ENCODE measurements around the gene RYR1. TPM values are rescaled to one million over a fixed set of nuclear protein-coding genes. Genes with fewer than 3 reads are reported as not detected.

RYR1 gene
- total RNA-seq, 1 donor from 2014 or later, result 2.4 TPM

GRCh38 chr19:38634757-38635482 is 201.4 kb downstream of the RYR1 start:
- intact Hi-C loops (cut with micrococcal nuclease), result loop anchor here (1.0 to 5.0 kb wide), 2 partner anchors 120 to 297 kb away; partner anchors contain the start of genes MRPS12 and SARS2

GRCh38 chr19:38635483-38636399 is 202.2 kb downstream of the RYR1 start:
- intact Hi-C loops (cut with micrococcal nuclease), result loop anchor here (1.0 to 5.0 kb wide), 3 partner anchors 51 to 297 kb away; partner anchors contain the start of genes MRPS12 and SARS2

Other genes with a start within 250 kb of the RYR1 start
- 1.2 and 1.6 TPM in 2 replicates for gene DPF1, start 209.5 kb upstream of the RYR1 start, total RNA-seq
- gene PPP1R14A, start 177.3 kb upstream of the RYR1 start, total RNA-seq, result 88.8 and 89.6 TPM in 2 replicates
- 71.0 and 71.3 TPM in 2 replicates for gene SPINT2, start 169.1 kb upstream of the RYR1 start, total RNA-seq
- 0.84 and 1.1 TPM in 2 replicates for gene C19orf33, start 129.4 kb upstream of the RYR1 start, total RNA-seq
- 86.2 and 88.3 TPM in 2 replicates for gene YIF1B, start 117.7 kb upstream of the RYR1 start, total RNA-seq
- gene KCNK6, start 113.8 kb upstream of the RYR1 start, total RNA-seq, result 20.2 and 23.1 TPM in 2 replicates
- 4.9 and 5.2 TPM in 2 replicates for gene CATSPERG, start 97.9 kb upstream of the RYR1 start, total RNA-seq
- 200 and 206 TPM in 2 replicates for gene PSMD8, start 59.1 kb upstream of the RYR1 start, total RNA-seq
- 0.11 TPM in 2 replicates for gene GGN, start 45.7 kb upstream of the RYR1 start, total RNA-seq
- gene SPRED3, start 45.0 kb upstream of the RYR1 start, total RNA-seq, result 1.9 TPM in 2 replicates
- gene FAM98C, start 30.6 kb upstream of the RYR1 start, total RNA-seq, result 31.4 and 32.3 TPM in 2 replicates
- 7.6 and 9.4 TPM in 2 replicates for gene RASGRP4, start 7.5 kb upstream of the RYR1 start, total RNA-seq
- 283 and 284 TPM in 2 replicates for gene MAP4K1, start 184.3 kb downstream of the RYR1 start, total RNA-seq
- gene EIF3K, start 185.5 kb downstream of the RYR1 start, total RNA-seq, result 350 and 352 TPM in 2 replicates
- 425 TPM in 2 replicates for gene ACTN4, start 214.0 kb downstream of the RYR1 start, total RNA-seq